Activated T-helper 2 cell treated with anti-CD3 and anti-CD28 coated beads, Interferon-gamma antibody, Interleukin-2, Interleukin-4, amounts not matched to agents 10 μg/mL and 5 μg/mL and 100 μg/mL, durations not matched to agents 14 hours and 24 hours and 36 hours (primary cell): Measurements from ENCODE around the gene COBL. TPM values are rescaled to one million over a fixed set of nuclear protein-coding genes. Genes with fewer than 3 reads are reported as not detected.

Experiments used
- DNase-seq: peaks from one replicate; pipeline ENCODE4 v3.0.0; 2021; ENCODE audit warnings: low spot score
- H3K27ac Mint-ChIP-seq: one replicate; pipeline ENCODE4 v1.8.0; 2021; ENCODE audit warnings: mixed read lengths
- H3K27me3 Mint-ChIP-seq: one replicate; pipeline ENCODE4 v1.8.0; 2021; ENCODE audit warnings: low read depth, mixed read lengths
- H3K36me3 Mint-ChIP-seq: one replicate; pipeline ENCODE4 v1.8.0; 2021; ENCODE audit warnings: low read depth, mixed read lengths
- H3K4me1 Mint-ChIP-seq: one replicate; pipeline ENCODE4 v1.8.0; 2021; ENCODE audit warnings: low read depth, mixed read lengths
- H3K4me3 Mint-ChIP-seq: one replicate; pipeline ENCODE4 v1.8.0; 2021; ENCODE audit warnings: low read depth, mild to moderate bottlenecking, moderate library complexity, mixed read lengths
- H3K9me3 Mint-ChIP-seq: one replicate; pipeline ENCODE4 v1.8.0; 2021; ENCODE audit warnings: mixed read lengths
- intact Hi-C: fragments of 100-400 bp; cut with micrococcal nuclease; formaldehyde crosslinking; loops from one replicate; pipeline ENCODE4 v1.15.1; 2023
- total RNA-seq: library from RNA; stranded (reverse); gene quantifications from 2 replicates; pipeline ENCODE4 v1.2.3, GENCODE V29; 2022

The COBL gene
- total RNA-seq, 1 donor from 2014 or later, result not detected

DNA sequence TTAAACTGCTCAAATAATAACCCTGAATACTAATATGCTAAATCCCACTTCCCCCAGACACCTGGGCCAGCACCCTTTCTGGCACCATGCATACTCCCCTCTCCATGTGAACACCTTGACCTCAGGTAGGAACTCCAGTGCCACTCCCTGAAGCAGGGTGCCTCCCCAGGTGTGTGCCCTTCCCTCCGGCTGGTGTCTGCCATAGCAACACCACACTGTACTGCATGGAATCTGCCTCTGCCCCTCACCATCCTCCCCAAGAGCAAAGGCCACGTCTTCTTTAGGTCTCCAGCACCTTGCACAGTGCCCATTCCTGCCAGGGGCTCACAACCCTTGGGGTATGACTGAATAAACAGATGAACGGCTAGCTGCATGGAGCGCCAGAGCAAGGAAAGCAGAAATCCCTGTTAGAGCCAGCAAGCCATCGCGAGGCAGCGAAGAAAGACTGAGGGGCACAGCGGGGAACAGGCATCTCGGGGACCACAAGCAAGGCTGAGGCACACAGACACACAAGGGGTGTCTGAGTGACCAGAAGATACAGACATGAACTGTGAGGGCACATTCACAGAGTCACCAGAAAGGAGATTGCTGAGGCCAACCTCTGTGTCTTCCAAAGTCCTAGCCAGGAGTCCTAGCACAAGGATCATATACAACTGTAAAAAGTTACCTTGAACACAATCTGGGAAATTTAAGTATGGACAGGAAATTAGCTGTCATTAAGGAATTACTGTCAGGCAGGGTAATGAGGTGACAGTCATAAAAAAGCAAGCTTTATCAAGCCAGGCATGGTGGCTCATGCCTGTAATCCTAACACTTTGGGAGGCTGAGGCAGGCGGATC, 25.7 kb downstream of the COBL start:
- no peaks in the 10 kb centered on the region for H3K27me3 Mint-ChIP-seq
- intact Hi-C loops, result no loop called here
- no peaks in the 10 kb centered on the region for H3K36me3 Mint-ChIP-seq
- H3K4me1 Mint-ChIP-seq, result no peaks in the 10 kb centered on the region
- no peak overlapping the region for H3K27ac Mint-ChIP-seq
- H3K4me3 Mint-ChIP-seq, result no peak overlapping the region
- no peak for DNase-seq
- no peaks in the 10 kb centered on the region for H3K9me3 Mint-ChIP-seq

DNA sequence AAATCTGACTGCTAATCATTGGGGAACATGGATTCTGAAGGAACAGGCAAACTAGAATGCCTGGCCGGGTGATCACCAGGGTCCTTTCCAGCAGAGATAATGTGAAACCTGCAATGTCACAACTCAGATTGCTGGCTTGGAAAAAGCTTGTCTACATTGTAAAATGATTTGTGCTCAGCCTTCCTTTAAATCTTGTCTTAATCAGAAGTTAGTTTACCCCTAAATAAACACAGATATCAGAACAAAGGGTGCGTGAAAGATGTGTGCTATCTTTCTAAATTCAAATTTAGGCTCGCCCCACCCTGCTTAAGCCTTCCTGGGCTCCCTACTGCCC, 26.3 kb downstream of the COBL start:
- H3K36me3 Mint-ChIP-seq, result no peaks in the 10 kb centered on the region
- intact Hi-C loops, result no loop called here
- no peak overlapping the region for H3K27ac Mint-ChIP-seq
- no peak for DNase-seq
- no peak overlapping the region for H3K4me3 Mint-ChIP-seq
- H3K27me3 Mint-ChIP-seq, result no peaks in the 10 kb centered on the region
- no peaks in the 10 kb centered on the region for H3K4me1 Mint-ChIP-seq
- no peaks in the 10 kb centered on the region for H3K9me3 Mint-ChIP-seq

DNA sequence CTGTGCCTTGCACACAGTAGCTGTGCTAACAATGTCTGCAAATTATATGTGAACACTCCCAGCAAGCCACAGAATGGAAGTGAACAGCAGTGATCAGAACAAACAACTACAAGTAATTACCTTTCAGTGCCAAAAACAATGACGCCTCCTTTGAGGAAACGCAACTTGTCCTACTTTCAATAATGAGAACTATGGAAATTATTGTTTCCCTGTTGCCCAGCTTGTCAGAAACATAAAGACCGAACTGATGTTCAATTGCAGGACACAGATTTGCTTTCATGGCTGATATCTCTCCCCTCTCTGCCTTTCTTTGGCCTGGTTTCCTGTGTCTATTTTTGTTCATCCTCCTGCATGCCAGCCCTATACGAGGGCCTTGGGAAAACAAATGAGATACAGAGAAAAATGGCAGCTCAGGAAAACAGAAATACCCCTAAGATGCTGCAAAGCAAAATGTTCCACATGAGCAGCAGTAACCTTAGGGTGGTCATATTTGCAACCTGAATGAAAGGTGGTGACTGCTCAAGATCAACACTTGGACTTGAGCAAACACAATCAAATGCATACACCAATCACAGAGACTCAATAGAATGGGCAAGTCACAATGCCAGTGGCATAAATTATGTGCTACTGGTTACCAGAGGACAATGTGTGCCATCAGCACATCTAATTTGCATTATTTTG, 26.8 kb downstream of the COBL start:
- H3K9me3 Mint-ChIP-seq, result no peaks in the 10 kb centered on the region
- intact Hi-C loops, result no loop called here
- no peaks in the 10 kb centered on the region for H3K36me3 Mint-ChIP-seq
- DNase-seq, result no peak
- H3K4me1 Mint-ChIP-seq, result no peaks in the 10 kb centered on the region
- no peak overlapping the region for H3K4me3 Mint-ChIP-seq
- no peak overlapping the region for H3K27ac Mint-ChIP-seq
- no peaks in the 10 kb centered on the region for H3K27me3 Mint-ChIP-seq

DNA sequence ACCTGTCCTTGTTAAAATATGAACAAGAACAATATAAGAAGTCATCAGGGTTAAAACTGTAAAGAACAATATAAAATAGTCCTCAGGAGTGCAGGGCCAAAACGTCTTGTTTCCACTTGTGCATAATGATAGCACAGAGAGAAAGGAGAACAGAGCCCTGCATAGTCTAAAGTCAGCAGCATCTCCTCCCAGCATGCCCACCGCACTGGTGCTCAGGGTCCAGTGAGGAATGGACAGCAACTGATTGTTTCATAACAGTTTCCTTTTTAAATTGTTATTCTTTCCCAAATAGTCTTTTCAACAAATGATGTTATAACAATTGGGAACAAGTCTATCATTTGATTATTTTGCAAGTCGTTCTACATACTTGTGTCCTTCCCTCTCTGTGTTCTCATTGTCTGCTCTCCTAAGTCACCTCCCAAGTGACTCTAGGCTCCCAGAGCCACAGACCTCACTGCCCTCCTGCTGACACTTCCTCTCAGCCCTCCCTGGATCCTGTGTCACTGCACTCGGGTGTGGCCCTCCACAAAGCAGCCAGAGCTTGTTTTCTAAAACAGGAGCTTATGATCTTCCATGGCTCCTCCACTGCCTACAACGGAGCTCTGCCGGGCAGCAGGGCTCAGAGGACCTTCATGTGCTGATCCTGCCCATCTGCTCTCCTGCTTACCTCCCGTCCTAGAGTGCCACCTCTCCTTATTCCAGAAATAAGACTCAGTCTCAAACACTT, 27.6 kb downstream of the COBL start:
- intact Hi-C loops, result no loop called here
- Mint-ChIP-seq H3K36me3 (no peaks in the 10 kb centered on the region), H3K4me1 (no peaks in the 10 kb centered on the region), H3K4me3 (no peak overlapping the region), H3K9me3 (no peaks in the 10 kb centered on the region), H3K27ac (no peak overlapping the region), H3K27me3 (no peaks in the 10 kb centered on the region)
- DNase-seq, result no peak

DNA sequence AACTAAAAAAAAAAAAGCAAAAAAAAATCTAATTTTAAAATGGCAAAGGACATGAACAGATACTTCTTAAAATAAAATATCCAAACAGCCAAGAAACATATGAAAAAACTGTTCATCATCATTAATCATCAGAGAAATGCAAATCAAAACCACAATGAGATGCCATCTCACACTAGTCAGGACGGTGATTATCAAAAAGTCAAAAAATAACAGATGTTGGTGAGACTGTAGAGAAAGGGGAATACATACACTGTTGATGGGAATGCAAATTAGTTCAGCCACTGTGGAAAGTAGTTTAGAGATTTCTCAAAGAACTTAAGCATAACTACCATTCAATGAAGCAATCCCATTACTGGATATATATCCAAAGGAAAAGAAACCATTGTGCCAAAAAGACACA, 30.2 kb downstream of the COBL start:
- no peaks in the 10 kb centered on the region for H3K9me3 Mint-ChIP-seq
- intact Hi-C loops, result no loop called here

DNA sequence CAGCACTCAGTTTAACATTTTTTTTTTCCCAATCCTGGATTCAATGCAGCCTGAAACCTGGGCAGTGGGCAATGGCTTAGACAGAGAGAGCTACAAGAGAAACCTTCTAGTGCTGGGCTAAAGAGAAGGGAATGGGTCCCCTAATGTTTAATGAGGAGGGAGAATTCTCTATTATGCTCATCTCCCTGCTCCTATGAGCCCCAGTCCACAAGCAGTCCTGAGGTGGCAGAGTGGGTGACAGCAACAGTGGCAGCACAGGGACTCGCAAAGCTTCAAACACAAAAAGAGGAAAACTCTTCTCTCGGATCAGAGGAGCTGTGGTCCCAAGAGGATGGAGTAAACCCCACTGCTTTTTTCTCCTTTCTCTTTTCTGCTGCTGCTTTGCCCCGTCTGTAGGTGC, 36.5 kb downstream of the COBL start:
- Mint-ChIP-seq H3K4me3 (no peak overlapping the region), H3K36me3 (no peaks in the 10 kb centered on the region), H3K27ac (no peak overlapping the region), H3K27me3 (no peaks in the 10 kb centered on the region), H3K9me3 (no peaks in the 10 kb centered on the region), H3K4me1 (no peaks in the 10 kb centered on the region)
- intact Hi-C loops, result no loop called here
- DNase-seq, result no peak

More for the DNA sequence above, 30.2 kb downstream of the COBL start:
- Mint-ChIP-seq H3K36me3 (no peaks in the 10 kb centered on the region), H3K27me3 (no peaks in the 10 kb centered on the region), H3K27ac (no peak overlapping the region), H3K4me1 (no peaks in the 10 kb centered on the region), H3K4me3 (no peak overlapping the region)
- no peak for DNase-seq

DNA sequence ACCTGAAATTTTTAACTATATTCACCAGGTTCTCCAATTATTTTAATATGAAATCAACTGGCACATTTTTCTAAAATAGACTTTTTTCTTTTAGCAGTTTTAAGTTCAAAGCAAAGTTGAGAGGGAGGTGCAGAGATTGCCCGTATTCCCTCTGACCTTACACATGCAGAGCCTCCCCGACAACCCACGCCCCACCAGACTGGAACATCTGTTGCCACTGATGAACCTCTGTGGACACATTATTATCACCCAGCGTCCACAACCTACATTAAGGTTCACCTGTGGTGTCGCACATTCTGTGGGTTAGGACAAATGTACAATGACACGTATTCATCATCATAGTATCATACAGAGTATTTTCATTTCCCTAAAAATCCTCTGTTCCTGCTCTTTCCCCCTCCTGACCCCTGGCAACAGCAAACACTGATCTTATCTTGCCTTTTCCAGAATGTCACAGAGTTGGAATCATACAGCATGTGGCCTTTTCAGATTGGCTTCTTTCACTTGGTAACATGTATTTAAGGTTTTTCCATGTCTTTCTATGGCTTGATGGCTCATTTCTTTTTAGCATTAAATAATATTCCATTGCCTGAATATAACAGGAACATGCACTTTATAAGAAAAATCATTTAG, 37.1 kb downstream of the COBL start:
- H3K9me3 Mint-ChIP-seq, result no peaks in the 10 kb centered on the region
- intact Hi-C loops, result no loop called here
- no peaks in the 10 kb centered on the region for H3K4me1 Mint-ChIP-seq
- no peak overlapping the region for H3K27ac Mint-ChIP-seq
- DNase-seq, result no peak
- H3K4me3 Mint-ChIP-seq, result no peak overlapping the region
- H3K27me3 Mint-ChIP-seq, result no peaks in the 10 kb centered on the region
- H3K36me3 Mint-ChIP-seq, result no peaks in the 10 kb centered on the region

DNA sequence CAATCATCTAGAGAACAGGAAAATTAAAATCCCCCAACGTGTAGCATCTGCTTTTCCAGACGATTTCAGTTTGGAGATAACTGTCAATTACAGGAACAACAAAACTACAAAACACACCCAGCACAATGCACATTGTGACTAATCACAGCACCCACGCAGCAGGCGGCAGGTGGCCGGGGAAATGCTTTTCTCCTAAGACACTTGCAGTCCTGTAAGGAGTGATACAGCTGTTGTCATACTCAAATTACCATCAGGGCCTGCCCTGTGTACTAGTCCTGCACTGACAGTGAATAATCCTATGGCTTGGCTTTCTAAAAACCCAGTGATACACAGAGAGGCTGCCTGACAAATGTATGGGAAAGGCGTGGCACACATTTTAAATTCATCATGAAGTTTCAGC, 37.8 kb downstream of the COBL start:
- intact Hi-C loops, result no loop called here
- no peaks in the 10 kb centered on the region for H3K9me3 Mint-ChIP-seq
- H3K4me1 Mint-ChIP-seq, result no peaks in the 10 kb centered on the region
- H3K27me3 Mint-ChIP-seq, result no peaks in the 10 kb centered on the region
- H3K36me3 Mint-ChIP-seq, result no peaks in the 10 kb centered on the region
- no peak overlapping the region for H3K27ac Mint-ChIP-seq
- H3K4me3 Mint-ChIP-seq, result no peak overlapping the region
- no peak for DNase-seq

DNA sequence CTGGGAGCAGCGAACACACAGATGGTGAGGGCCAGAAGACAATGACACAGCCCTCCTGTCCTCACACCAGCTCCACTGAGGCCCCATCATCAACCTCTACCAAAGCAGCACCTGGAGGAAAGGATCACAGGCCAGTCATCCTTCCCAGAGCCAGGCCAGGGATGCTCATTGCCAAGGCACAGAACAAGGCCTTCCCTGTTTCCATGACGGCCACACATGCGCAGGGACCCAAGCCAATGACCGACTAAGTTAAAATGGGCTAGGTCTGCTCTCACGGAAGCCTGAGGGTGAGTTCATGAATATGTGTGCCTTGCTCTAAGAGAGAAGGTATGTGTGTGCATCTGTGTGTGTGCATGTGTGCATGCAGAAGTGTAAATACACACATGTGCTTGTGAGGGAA, 39.6 kb downstream of the COBL start:
- no peaks in the 10 kb centered on the region for H3K27me3 Mint-ChIP-seq
- H3K4me1 Mint-ChIP-seq, result no peaks in the 10 kb centered on the region
- H3K9me3 Mint-ChIP-seq, result no peaks in the 10 kb centered on the region
- DNase-seq, result no peak
- intact Hi-C loops, result no loop called here
- H3K4me3 Mint-ChIP-seq, result no peak overlapping the region
- no peak overlapping the region for H3K27ac Mint-ChIP-seq
- H3K36me3 Mint-ChIP-seq, result no peaks in the 10 kb centered on the region

DNA sequence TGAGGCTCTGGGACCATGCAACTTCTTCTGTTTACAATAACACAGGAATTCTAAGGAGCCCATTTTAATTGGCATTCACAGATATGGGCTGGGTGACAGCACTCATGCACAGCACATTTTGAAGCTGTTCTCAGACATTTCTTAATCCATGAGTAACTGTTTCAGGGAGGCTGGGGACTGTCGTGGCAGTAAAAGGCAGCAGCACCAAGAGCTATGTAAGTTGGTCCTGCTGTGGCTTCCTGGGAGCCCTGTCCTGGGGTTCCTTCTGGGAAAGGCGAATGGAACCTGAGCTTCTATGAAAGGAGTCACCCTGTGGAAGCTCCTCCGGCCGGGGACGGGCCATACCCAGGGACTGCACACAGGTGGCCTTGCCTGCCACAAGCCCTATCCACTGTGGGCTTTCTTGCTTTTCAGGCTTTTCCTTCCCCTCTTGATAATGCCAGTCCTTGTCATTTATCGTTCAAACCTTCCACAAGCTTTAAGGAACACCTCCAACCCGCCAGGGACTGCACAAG, 40.5 kb downstream of the COBL start:
- Mint-ChIP-seq H3K4me3 (no peak overlapping the region), H3K27ac (no peak overlapping the region), H3K36me3 (no peaks in the 10 kb centered on the region), H3K27me3 (no peaks in the 10 kb centered on the region), H3K4me1 (no peaks in the 10 kb centered on the region), H3K9me3 (no peaks in the 10 kb centered on the region)
- intact Hi-C loops, result no loop called here
- DNase-seq, result no peak

DNA sequence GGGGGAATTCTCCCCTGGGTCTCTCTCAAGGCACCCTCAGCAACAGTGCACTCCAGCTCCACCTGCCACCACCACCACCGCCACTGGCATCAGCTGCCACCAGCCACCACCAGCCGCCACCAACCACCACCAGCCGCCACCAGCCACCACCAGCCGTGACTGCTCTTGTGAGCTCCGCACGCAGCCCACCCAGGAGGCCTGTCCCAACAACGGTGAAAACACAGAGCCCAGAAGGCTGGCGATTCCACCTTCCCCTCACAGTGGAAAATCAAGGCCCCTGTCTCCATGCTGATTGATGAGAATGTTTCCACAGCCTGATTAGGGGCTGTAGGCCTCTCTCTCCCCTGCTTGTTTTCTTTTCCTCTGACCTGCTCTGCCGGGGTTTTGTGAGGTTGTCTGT, 41.1 kb downstream of the COBL start:
- no peak for DNase-seq
- Mint-ChIP-seq H3K36me3 (no peaks in the 10 kb centered on the region), H3K4me1 (no peaks in the 10 kb centered on the region), H3K4me3 (no peak overlapping the region), H3K27ac (no peak overlapping the region), H3K27me3 (no peaks in the 10 kb centered on the region), H3K9me3 (no peaks in the 10 kb centered on the region)
- intact Hi-C loops, result no loop called here

DNA sequence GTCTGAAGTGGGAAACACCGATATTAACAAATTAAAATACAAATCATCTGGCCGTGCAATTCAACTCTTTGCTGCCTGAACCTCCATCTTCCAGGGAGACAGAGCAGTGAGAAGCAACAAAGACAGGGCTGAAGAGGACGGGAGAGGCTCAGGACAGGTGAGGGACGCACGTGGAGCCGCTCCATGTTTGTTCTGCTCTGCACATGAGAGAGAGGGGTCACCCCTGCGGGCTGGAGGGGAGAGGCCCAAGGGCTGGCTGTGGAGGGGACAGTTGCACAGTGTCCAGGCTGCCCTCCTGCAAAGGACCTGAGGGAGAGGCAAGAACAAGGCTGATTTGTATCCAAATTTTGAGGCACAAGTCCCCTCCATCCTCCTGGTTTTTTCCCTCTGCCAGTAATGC, 41.7 kb downstream of the COBL start:
- intact Hi-C loops, result no loop called here
- no peak for DNase-seq
- H3K4me3 Mint-ChIP-seq, result no peak overlapping the region
- no peaks in the 10 kb centered on the region for H3K4me1 Mint-ChIP-seq
- no peaks in the 10 kb centered on the region for H3K36me3 Mint-ChIP-seq
- no peaks in the 10 kb centered on the region for H3K9me3 Mint-ChIP-seq
- H3K27me3 Mint-ChIP-seq, result no peaks in the 10 kb centered on the region
- H3K27ac Mint-ChIP-seq, result no peak overlapping the region
